Endodermal cell (in vitro differentiated cells): ENCODE data around the gene ARHGEF6. TPM values are rescaled to one million over a fixed set of nuclear protein-coding genes. Genes with fewer than 3 reads are reported as not detected.

Experiments
- DNase-seq: peaks from one replicate; pipeline ENCODE4 v3.0.0-alpha.2; 2017
- H3K27ac ChIP-seq: 2 replicates; pipeline ENCODE4 v1.5.1; 2013; ENCODE audit warnings: mild to moderate bottlenecking, low read depth, low read length, moderate library complexity
- H3K27me3 ChIP-seq: 2 replicates; pipeline ENCODE4 v1.6.1; 2013; ENCODE audit warnings: mild to moderate bottlenecking, low read length, moderate library complexity; ENCODE audit not compliant: insufficient read depth, control insufficient read depth, poor library complexity, severe bottlenecking
- H3K36me3 ChIP-seq: 2 replicates; pipeline ENCODE4 v1.7.0; 2013; ENCODE audit warnings: mild to moderate bottlenecking, low read length, moderate library complexity; ENCODE audit not compliant: control insufficient read depth, insufficient read depth
- H3K4me1 ChIP-seq: one replicate; pipeline ENCODE4 v1.7.0; 2013; ENCODE audit warnings: low read length; ENCODE audit not compliant: control insufficient read depth, insufficient read depth
- H3K4me3 ChIP-seq: 2 replicates; pipeline ENCODE4 v1.5.1; 2013; ENCODE audit warnings: mild to moderate bottlenecking, low read length, moderate library complexity
- H3K9ac ChIP-seq: 2 replicates; pipeline ENCODE4 v1.6.1; 2013; ENCODE audit warnings: mild to moderate bottlenecking, low read length, moderate library complexity; ENCODE audit not compliant: poor library complexity, severe bottlenecking; ENCODE audit errors: extremely low read depth
- H3K9me3 ChIP-seq: 2 replicates; pipeline ENCODE4 v1.6.1; 2013; ENCODE audit warnings: mild to moderate bottlenecking, low read length, moderate library complexity; ENCODE audit not compliant: control insufficient read depth
- H3K27ac Mint-ChIP-seq: 2 replicates; pipeline ENCODE4 v1.8.0; 2020; ENCODE audit warnings: mixed read lengths
- H3K27me3 Mint-ChIP-seq: 2 replicates; pipeline ENCODE4 v1.8.0; 2021; ENCODE audit warnings: mild to moderate bottlenecking, mixed read lengths; ENCODE audit not compliant: insufficient read depth
- H3K36me3 Mint-ChIP-seq: 2 replicates; pipeline ENCODE4 v1.8.0; 2020; ENCODE audit warnings: low read depth, mixed read lengths
- H3K4me1 Mint-ChIP-seq: 2 replicates; pipeline ENCODE4 v1.8.0; 2020; ENCODE audit warnings: mixed read lengths
- H3K4me3 Mint-ChIP-seq: 2 replicates; pipeline ENCODE4 v1.8.0; 2020; ENCODE audit warnings: mild to moderate bottlenecking, moderate library complexity, mixed read lengths
- H3K9me3 Mint-ChIP-seq: 2 replicates; pipeline ENCODE4 v1.8.0; 2020; ENCODE audit warnings: mild to moderate bottlenecking, mixed read lengths
- WGBS, 2 experiments: methylation state at CpG; one replicate each; pipeline versions ENCODE4 v1.1.5 to v1.1.7; 2013; ENCODE audit warnings: missing lambda C conversion rate in 2 of 2, mixed read lengths in 1 of 2; ENCODE audit not compliant: insufficient coverage in 1 of 2, insufficient read length in 1 of 2; 5-methylcytosine and 5-hydroxymethylcytosine counted together
- long read RNA-seq, 4 experiments: library from polyadenylated mRNA in 2 of 4; library from RNA in 1 of 4; library from capped mRNA in 1 of 4; stranded (forward) in 3 of 4; unstranded in 1 of 4; transcript quantifications; one replicate each; pipeline ENCODE4 v2.0.0, GENCODE V29; 2020 to 2021; ENCODE audit warnings: inconsistent platforms in 1 of 4
- polyA plus RNA-seq, 2 experiments: library from polyadenylated mRNA; stranded (reverse); fragments of 50-300 nt; gene quantifications; one replicate each; pipeline ENCODE4 v1.2.3, GENCODE V29; 2013
- total RNA-seq, 2 donors: library from RNA; stranded (reverse); fragmentation: NEBNext Ultra II Directional in 1 of 2; extraction: Animal tissue kit (Norgen Biotek cat#: 25700) in 1 of 2; gene quantifications; 2 replicates in 1 of 2; 3 replicates in 1 of 2; pipeline ENCODE4 v1.2.1, GENCODE V29; 2021
- TF ChIP-seq, protein P1 (sequence below): fragments of 200-600 bp; sonication (generic); conservative IDR thresholded peaks from 2 replicates; pipeline ENCODE4 v1.5.0; 2021; ENCODE audit warnings: antibody characterized with exemption, mild to moderate bottlenecking

Gene ARHGEF6
- total RNA-seq = 1 to 10 TPM; 1.8 to 2.7 TPM
- 4.0 TPM for polyA plus RNA-seq (2013, experiment 1 of 2)
- polyA plus RNA-seq (2013, experiment 2 of 2) = 3.8 TPM
- long read RNA-seq, experiment 1 = 0 reads
- long read RNA-seq, experiment 2, full-length matches to known transcripts = 3 of 5 reads
- long read RNA-seq, experiment 2, partial matches to known transcripts = 0 of 5 reads
- long read RNA-seq, experiment 2, other reads (novel, unspliced or antisense) = 2 of 5 reads
- long read RNA-seq, experiment 3, full-length matches to known transcripts = 2 of 6 reads
- long read RNA-seq, experiment 3, partial matches to known transcripts = 0 of 6 reads
- long read RNA-seq, experiment 3, other reads (novel, unspliced or antisense) = 4 of 6 reads
- long read RNA-seq, experiment 4 = 0 reads

- Histone ChIP-seq H3K27me3 (no peaks in the 10 kb centered on the region), H3K4me3 (no peak within 1 kb of the TSS), H3K27ac (no peak within 1 kb of the TSS), H3K4me1 (no peaks in the 10 kb centered on the region), H3K9ac (no peak within 1 kb of the TSS), H3K9me3 (no peaks in the 10 kb centered on the region), H3K36me3 (no peaks in the 10 kb centered on the region)
- DNase-seq = no peak
- peaks cover 48% of the 10 kb centered on the region for H3K9me3 Mint-ChIP-seq
- peaks cover 7% of the 10 kb centered on the region for H3K4me1 Mint-ChIP-seq
- no peaks in the 10 kb centered on the region for H3K36me3 Mint-ChIP-seq
- no peak within 1 kb of the TSS for H3K27ac Mint-ChIP-seq
- TF ChIP-seq, protein P1, sequence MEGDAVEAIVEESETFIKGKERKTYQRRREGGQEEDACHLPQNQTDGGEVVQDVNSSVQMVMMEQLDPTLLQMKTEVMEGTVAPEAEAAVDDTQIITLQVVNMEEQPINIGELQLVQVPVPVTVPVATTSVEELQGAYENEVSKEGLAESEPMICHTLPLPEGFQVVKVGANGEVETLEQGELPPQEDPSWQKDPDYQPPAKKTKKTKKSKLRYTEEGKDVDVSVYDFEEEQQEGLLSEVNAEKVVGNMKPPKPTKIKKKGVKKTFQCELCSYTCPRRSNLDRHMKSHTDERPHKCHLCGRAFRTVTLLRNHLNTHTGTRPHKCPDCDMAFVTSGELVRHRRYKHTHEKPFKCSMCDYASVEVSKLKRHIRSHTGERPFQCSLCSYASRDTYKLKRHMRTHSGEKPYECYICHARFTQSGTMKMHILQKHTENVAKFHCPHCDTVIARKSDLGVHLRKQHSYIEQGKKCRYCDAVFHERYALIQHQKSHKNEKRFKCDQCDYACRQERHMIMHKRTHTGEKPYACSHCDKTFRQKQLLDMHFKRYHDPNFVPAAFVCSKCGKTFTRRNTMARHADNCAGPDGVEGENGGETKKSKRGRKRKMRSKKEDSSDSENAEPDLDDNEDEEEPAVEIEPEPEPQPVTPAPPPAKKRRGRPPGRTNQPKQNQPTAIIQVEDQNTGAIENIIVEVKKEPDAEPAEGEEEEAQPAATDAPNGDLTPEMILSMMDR = no peak
- WGBS, 2 experiments = 87 to 90% methylated on average over 6 to 10 of the region's 10 CpGs
- no peaks in the 10 kb centered on the region for H3K27me3 Mint-ChIP-seq
- no peak within 1 kb of the TSS for H3K4me3 Mint-ChIP-seq
Measured at GRCh38 chrX:136780763-136781162, at the start of gene ARHGEF6. ARHGEF6 (minus strand) TSS chrX:136780932; CDS start chrX:136780882, 50 bp downstream.

DNA sequence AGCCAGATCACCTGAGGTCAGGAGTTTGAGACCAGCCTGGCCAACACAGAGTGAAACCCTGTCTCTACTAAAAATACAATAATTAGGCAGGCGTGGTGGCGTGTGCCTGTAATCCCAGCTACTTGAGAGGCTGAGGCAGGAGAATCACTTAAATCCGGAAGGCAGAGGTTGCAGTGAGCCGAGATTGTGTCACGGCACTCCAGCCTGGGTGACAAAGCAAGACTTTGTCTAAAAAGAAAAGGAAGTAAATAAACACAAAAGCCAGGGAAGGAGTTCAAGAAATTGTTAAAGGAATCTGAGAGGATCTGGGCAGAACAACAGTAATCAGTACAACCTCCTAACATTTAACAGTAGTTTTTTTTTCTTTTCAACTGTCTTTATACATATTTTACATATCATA lies 48.7 kb upstream of the ARHGEF6 start:
- Mint-ChIP-seq H3K4me3 (no peak overlapping the region), H3K27me3 (no peaks in the 10 kb centered on the region), H3K4me1 (no peaks in the 10 kb centered on the region), H3K9me3 (peaks cover 49% of the 10 kb centered on the region), H3K27ac (no peak overlapping the region), H3K36me3 (no peaks in the 10 kb centered on the region)
- no peaks in the 10 kb centered on the region for H3K9me3 ChIP-seq
- H3K27ac ChIP-seq = no peak overlapping the region
- WGBS, 2 experiments = 97% methylated on average over 5 of the region's 5 CpGs; no CpG with 5 or more reads in 1 of the 2 experiments
- TF ChIP-seq, protein P1 = no peak
- H3K27me3 ChIP-seq = no peaks in the 10 kb centered on the region
- no peak overlapping the region for H3K4me3 ChIP-seq
- DNase-seq = no peak
- H3K9ac ChIP-seq = no peak overlapping the region
- H3K36me3 ChIP-seq = no peaks in the 10 kb centered on the region
- no peaks in the 10 kb centered on the region for H3K4me1 ChIP-seq

DNA sequence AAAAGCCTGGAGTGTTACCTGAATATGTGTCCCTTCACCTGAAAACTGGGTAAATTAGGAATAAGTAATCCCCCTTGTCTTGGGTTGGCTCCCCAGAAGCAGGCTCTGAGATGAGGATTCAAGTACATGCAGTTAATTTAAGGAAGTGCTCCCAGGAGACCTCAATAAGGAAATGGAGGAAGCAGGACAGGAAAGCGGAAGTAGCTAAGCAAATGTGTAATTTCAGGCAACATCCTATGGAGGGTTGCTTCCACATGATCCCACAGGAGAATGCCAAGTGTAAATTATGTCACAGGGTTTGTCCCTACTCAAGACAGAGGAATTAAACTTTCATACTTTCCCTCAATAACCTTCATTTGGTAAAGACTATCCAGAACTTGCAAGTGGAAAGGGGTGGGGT lies 48.1 kb upstream of the ARHGEF6 start:
- H3K36me3 ChIP-seq = no peaks in the 10 kb centered on the region
- no peak overlapping the region for H3K9ac ChIP-seq
- H3K27me3 ChIP-seq = no peaks in the 10 kb centered on the region
- no peak overlapping the region for H3K27ac ChIP-seq
- Mint-ChIP-seq H3K27me3 (no peaks in the 10 kb centered on the region), H3K27ac (no peak overlapping the region), H3K4me3 (no peak overlapping the region), H3K4me1 (no peaks in the 10 kb centered on the region), H3K9me3 (peaks cover 55% of the 10 kb centered on the region), H3K36me3 (no peaks in the 10 kb centered on the region)
- H3K4me3 ChIP-seq = no peak overlapping the region
- H3K4me1 ChIP-seq = no peaks in the 10 kb centered on the region
- 100% methylated on average over 1 of the region's 1 CpG; no CpG with 5 or more reads in 1 of the 2 experiments for WGBS, 2 experiments
- no peak for DNase-seq
- TF ChIP-seq, protein P1 = no peak
- H3K9me3 ChIP-seq = no peaks in the 10 kb centered on the region
